HepG2 (cell line): ENCODE measurements around the gene TMEM135. TPM values are rescaled to one million over a fixed set of nuclear protein-coding genes. Genes with fewer than 3 reads are reported as not detected.

Experiments
- ATAC-seq: fragments of 200-7000 bp; cut with Tn5 transposase; 3 replicates; pipeline ENCODE4 v1.9.1; 2020; ENCODE audit warnings: mild to moderate bottlenecking, moderate library complexity
- BruUV-seq: library from RNA; stranded (reverse); fragments of 400-500 nt; replicated peaks from 2 replicates; lab custom pipeline; 2021; lab: Mats Ljungman, UMichigan
- CTCF ChIA-PET: fragments of 300-600 bp; formaldehyde crosslinking; extraction: SDS; loops from one replicate; lab custom pipeline; 2021; ENCODE audit warnings: low total read pairs, inconsistent platforms, low intra/inter-chr PET ratio; lab: Yijun Ruan, JAX
- POLR2A ChIA-PET: fragments of 350-600 bp; sonication (Branson Sonifier 250); formaldehyde crosslinking; loops from one replicate; lab custom pipeline; 2020; ENCODE audit warnings: antibody characterized with exemption, inconsistent platforms; lab: Yijun Ruan, JAX
- DNase-seq: peaks from one replicate; pipeline ENCODE4 v3.0.0-alpha.2; 2015; ENCODE audit warnings: low spot score
- FAIRE-seq: peaks from 3 replicates; lab custom pipeline; 2011; peaks lifted over from hg19 to GRCh38; lab: Jason Lieb, UNC
- H2AFZ ChIP-seq: one replicate; pipeline ENCODE4 v1.6.1; 2011; ENCODE audit warnings: low read length, inconsistent platforms
- H3K27ac ChIP-seq: fragments of 300-600 bp; 3 replicates; pipeline ENCODE4 v1.8.0; 2011; ENCODE audit warnings: mixed run types, mild to moderate bottlenecking, mixed read lengths, low read length, inconsistent platforms; ENCODE audit not compliant: insufficient read depth; ENCODE audit errors: extremely low read length
- H3K27me3 ChIP-seq, 2 experiments: fragments of 200-600 bp in 1 of 2; 2 replicates in 1 of 2; 3 replicates in 1 of 2; pipeline versions ENCODE4 v1.6.0 to v1.8.0; 2011; ENCODE audit warnings: low read length in 2 of 2, mild to moderate bottlenecking in 2 of 2, moderate library complexity in 2 of 2, inconsistent platforms in 1 of 2; ENCODE audit not compliant: insufficient read depth in 2 of 2, control insufficient read depth in 1 of 2
- H3K36me3 ChIP-seq, 2 experiments: fragments of 200-600 bp in 1 of 2; replicated peaks in 1 of 2; 2 replicates in 1 of 2; 3 replicates in 1 of 2; pipeline versions ENCODE4 v1.5.1 to v1.8.0; 2011; ENCODE audit warnings: low read length in 2 of 2, inconsistent platforms in 1 of 2; ENCODE audit not compliant: insufficient read depth in 2 of 2, control insufficient read depth in 1 of 2
- H3K4me1 ChIP-seq: 2 replicates; pipeline ENCODE4 v1.5.1; 2012; ENCODE audit warnings: low read length, inconsistent platforms; ENCODE audit not compliant: insufficient read depth
- H3K4me2 ChIP-seq: 2 replicates; pipeline ENCODE4 v1.6.0; 2011; ENCODE audit warnings: low read depth, low read length, inconsistent platforms
- H3K4me3 ChIP-seq, 3 experiments: fragments of 200-600 bp in 1 of 3; sonication (generic), shearing (Covaris generic) in 1 of 3; replicated peaks in 1 of 3; 2 replicates each; pipeline ENCODE4 v1.5.1; 2011 to 2016; ENCODE audit warnings: low read length in 3 of 3, inconsistent platforms in 2 of 3, low read depth in 2 of 3, mild to moderate bottlenecking in 2 of 3, control low read depth in 1 of 3, mixed read lengths in 1 of 3; ENCODE audit not compliant: insufficient read depth in 1 of 3
- H3K79me2 ChIP-seq: one replicate; pipeline ENCODE4 v1.6.1; 2011; ENCODE audit warnings: low read length, inconsistent platforms; ENCODE audit not compliant: insufficient read depth
- H3K9ac ChIP-seq: 2 replicates; pipeline ENCODE4 v1.6.0; 2011; ENCODE audit warnings: mild to moderate bottlenecking, low read depth, low read length, inconsistent platforms; ENCODE audit not compliant: insufficient read depth
- H3K9me3 ChIP-seq: 2 replicates; pipeline ENCODE4 v1.5.1; 2012; ENCODE audit warnings: mild to moderate bottlenecking, low read length
- H4K20me1 ChIP-seq: 2 replicates; pipeline ENCODE4 v1.6.0; 2011; ENCODE audit warnings: inconsistent platforms, mild to moderate bottlenecking, low read length, moderate library complexity; ENCODE audit not compliant: insufficient read depth
- CBX2 ChIP-seq, 2 experiments: fragments of 200-600 bp in 1 of 2; sonication (generic); formaldehyde crosslinking in 1 of 2; IDR thresholded peaks; 2 replicates each; pipeline versions ENCODE4 v1.7.0 to v1.8.1; 2018 to 2022; ENCODE audit warnings: low read depth in 2 of 2, low read length in 1 of 2, mild to moderate bottlenecking in 1 of 2, missing genetic modification reagents in 1 of 2
- CENPT ChIP-seq: sonication (generic); formaldehyde crosslinking; IDR thresholded peaks from 2 replicates; pipeline ENCODE4 v1.8.0; 2022; ENCODE audit warnings: low read depth, mild to moderate bottlenecking, moderate library complexity, missing genetic modification reagents
- DNMT3B ChIP-seq: conservative IDR thresholded peaks from 2 replicates; pipeline ENCODE4 v1.6.1; 2016; ENCODE audit warnings: missing biosample characterization, control low read depth
- EEA1 ChIP-seq: sonication (generic); formaldehyde crosslinking; IDR thresholded peaks from 2 replicates; pipeline ENCODE4 v1.5.1; 2020; ENCODE audit warnings: mild to moderate bottlenecking, missing genetic modification reagents, borderline replicate concordance
- ISL2 ChIP-seq: sonication (generic); formaldehyde crosslinking; IDR thresholded peaks from 2 replicates; pipeline ENCODE4 v1.5.0; 2020; ENCODE audit warnings: missing genetic modification reagents
- MAFK ChIP-seq, 2 experiments: IDR thresholded peaks in 1 of 2; conservative IDR thresholded peaks in 1 of 2; 2 replicates each; pipeline ENCODE4 v1.6.1; 2011; ENCODE audit warnings: improper control_type of control experiment in 2 of 2, low read length in 2 of 2
- MXI1 ChIP-seq: IDR thresholded peaks from 3 replicates; pipeline ENCODE4 v1.6.1; 2012; ENCODE audit warnings: low read depth, low read length, inconsistent platforms, borderline replicate concordance
- ZNF780A ChIP-seq: sonication (generic); formaldehyde crosslinking; IDR thresholded peaks from 2 replicates; pipeline ENCODE4 v1.8.0; 2022; ENCODE audit warnings: mild to moderate bottlenecking, missing genetic modification reagents, moderate library complexity
- WGBS: methylation state at CpG from one replicate; pipeline ENCODE4 v1.1.6; 2017; ENCODE audit warnings: low lambda C conversion rate; 5-methylcytosine and 5-hydroxymethylcytosine counted together
- in situ Hi-C: cut with HindIII; loops from 2 replicates; pipeline ENCODE4 v1.10.0; 2017; ENCODE audit warnings: low pct_unique_long_range_greater_than_20kb; ENCODE audit not compliant: extremely low pct_ligation_motif_present
- intact Hi-C: fragments of 100-400 bp; cut with micrococcal nuclease; formaldehyde crosslinking; loops from one replicate; pipeline ENCODE4 v1.10.0; 2022; ENCODE audit not compliant: unreplicated experiment
- polyA plus RNA-seq, 8 experiments: library from polyadenylated mRNA; depleted of rRNA in 3 of 8; stranded (reverse) in 7 of 8; unstranded in 1 of 8; fragments of >200 nt; fragmentation: Illumina TruSeq in 4 of 8; extraction: Trizol in 4 of 8; gene quantifications; 2 replicates each; pipeline versions ENCODE4 v1.2.1 to v1.2.3, GENCODE V29; 2011 to 2016; ENCODE audit warnings: low read depth in 4 of 8, missing spikeins in 1 of 8, mixed read lengths in 1 of 8; ENCODE audit not compliant: insufficient read depth in 1 of 8
- total RNA-seq, 5 experiments: library from RNA; depleted of rRNA; stranded (reverse); fragments of >200 nt; fragmentation: Illumina TruSeq; extraction: Trizol; gene quantifications; 2 replicates each; pipeline ENCODE4 v1.2.3, GENCODE V29; 2016; ENCODE audit warnings: low read depth in 1 of 5
- TF ChIP-seq, protein P1 (sequence below): sonication (generic); formaldehyde crosslinking; conservative IDR thresholded peaks from 2 replicates; pipeline ENCODE4 v1.8.0; 2022; ENCODE audit warnings: mild to moderate bottlenecking, moderate library complexity, missing genetic modification reagents
- TF ChIP-seq, protein P2 (sequence below): sonication (generic); formaldehyde crosslinking; IDR thresholded peaks from 2 replicates; pipeline ENCODE4 v1.5.0; 2020; ENCODE audit warnings: missing genetic modification reagents

TMEM135 gene
- total and polyA plus RNA-seq, 2 of the 13 experiments (the other 11 are each of a cell fraction or from before 2014, with no cell fraction given) = 36.6 to 88.9 TPM

- 92% methylated on average over 1 of the region's 1 CpG for WGBS
- no peaks in the 10 kb centered on the region; the same call in 1 of the 2 replicates for H4K20me1 ChIP-seq
- in situ Hi-C loops = no loop called here
- ChIA-PET CTCF (no interaction called here), POLR2A (no interaction called here)
- ATAC-seq = no peak
- no peaks in the 10 kb centered on the region for H3K27me3 ChIP-seq
- intact Hi-C loops = no loop called here
- H3K4me3 ChIP-seq = no peak overlapping the region
- no peak for FAIRE-seq
- BruUV-seq = no TSS peak
- no peak overlapping the region for H2AFZ ChIP-seq
- H3K27ac ChIP-seq = no peak overlapping the region
- no peak for TF ChIP-seq ISL2 (CRISPR knock-in tag)
- no peak for TF ChIP-seq ZNF780A (CRISPR knock-in tag)
- TF ChIP-seq, protein P1, sequence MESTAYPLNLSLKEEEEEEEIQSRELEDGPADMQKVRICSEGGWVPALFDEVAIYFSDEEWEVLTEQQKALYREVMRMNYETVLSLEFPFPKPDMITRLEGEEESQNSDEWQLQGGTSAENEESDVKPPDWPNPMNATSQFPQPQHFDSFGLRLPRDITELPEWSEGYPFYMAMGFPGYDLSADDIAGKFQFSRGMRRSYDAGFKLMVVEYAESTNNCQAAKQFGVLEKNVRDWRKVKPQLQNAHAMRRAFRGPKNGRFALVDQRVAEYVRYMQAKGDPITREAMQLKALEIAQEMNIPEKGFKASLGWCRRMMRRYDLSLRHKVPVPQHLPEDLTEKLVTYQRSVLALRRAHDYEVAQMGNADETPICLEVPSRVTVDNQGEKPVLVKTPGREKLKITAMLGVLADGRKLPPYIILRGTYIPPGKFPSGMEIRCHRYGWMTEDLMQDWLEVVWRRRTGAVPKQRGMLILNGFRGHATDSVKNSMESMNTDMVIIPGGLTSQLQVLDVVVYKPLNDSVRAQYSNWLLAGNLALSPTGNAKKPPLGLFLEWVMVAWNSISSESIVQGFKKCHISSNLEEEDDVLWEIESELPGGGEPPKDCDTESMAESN (CRISPR knock-in tag) = no peak
- no peak for TF ChIP-seq CENPT (CRISPR knock-in tag)
- no peak for TF ChIP-seq MAFK (conservative IDR thresholded peaks at IDR 0.05 in 1 of 2, IDR thresholded peaks at IDR 0.05 in 1 of 2; ENCODE audit: low read length in 2 of 2)
- TF ChIP-seq CBX2 (IDR thresholded peaks at IDR 0.05; ENCODE audit: low read depth, low read length) = no peak
- no peak for TF ChIP-seq CBX2 (CRISPR knock-in tag; IDR thresholded peaks at IDR 0.05; ENCODE audit: low read depth)
- TF ChIP-seq MXI1 = no peak
- TF ChIP-seq, protein P2, sequence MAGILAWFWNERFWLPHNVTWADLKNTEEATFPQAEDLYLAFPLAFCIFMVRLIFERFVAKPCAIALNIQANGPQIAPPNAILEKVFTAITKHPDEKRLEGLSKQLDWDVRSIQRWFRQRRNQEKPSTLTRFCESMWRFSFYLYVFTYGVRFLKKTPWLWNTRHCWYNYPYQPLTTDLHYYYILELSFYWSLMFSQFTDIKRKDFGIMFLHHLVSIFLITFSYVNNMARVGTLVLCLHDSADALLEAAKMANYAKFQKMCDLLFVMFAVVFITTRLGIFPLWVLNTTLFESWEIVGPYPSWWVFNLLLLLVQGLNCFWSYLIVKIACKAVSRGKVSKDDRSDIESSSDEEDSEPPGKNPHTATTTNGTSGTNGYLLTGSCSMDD (CRISPR knock-in tag) = no peak
- no peak for TF ChIP-seq DNMT3B (CRISPR knock-in tag)
- TF ChIP-seq EEA1 = no peak
- DNase-seq = no peak
- H3K9me3 ChIP-seq = no peaks in the 10 kb centered on the region
- H3K4me2 ChIP-seq = no peak overlapping the region
- H3K4me1 ChIP-seq = no peaks in the 10 kb centered on the region
- no peak overlapping the region for H3K9ac ChIP-seq
- 0 out of 5 replicates have a peak, but pooled peaks cover 0 to 17% of the 10 kb centered on the region in 2 experiments for H3K36me3 ChIP-seq
- no peaks in the 10 kb centered on the region for H3K79me2 ChIP-seq
Measured at GRCh38 chr11:87239531-87239930, 201.8 kb downstream of the TMEM135 start.
